ENCODE data around the gene ZCCHC14.

GRCh38 chr16:87491522-87492290, 1.1 kb downstream of the ZCCHC14 start:
- no peak for TF ChIP-seq CTCF (IDR thresholded peaks at IDR 0.05)
- TF ChIP-seq ZFX (IDR thresholded peaks at IDR 0.05; ENCODE audit: borderline replicate concordance), result no peak

Measured in 22Rv1 (cell line).